H1 (cell line): ENCODE data around the gene RPE. TPM values are rescaled to one million over a fixed set of nuclear protein-coding genes. Genes with fewer than 3 reads are reported as not detected.

ENCODE experiments used
- CHD1 ChIP-seq: IDR thresholded peaks from 2 replicates; pipeline ENCODE4 v1.6.1; 2012; ENCODE audit warnings: low read depth, low read length, improper control_type of control experiment
- CHD2 ChIP-seq: IDR thresholded peaks from 2 replicates; pipeline ENCODE4 v1.6.1; 2012; ENCODE audit warnings: low read length, improper control_type of control experiment
- GABPA ChIP-seq: IDR thresholded peaks from 2 replicates; pipeline ENCODE4 v1.6.1; 2011; ENCODE audit warnings: mild to moderate bottlenecking, low read length, moderate library complexity, borderline replicate concordance; ENCODE audit not compliant: insufficient read depth
- GTF2F1 ChIP-seq: IDR thresholded peaks from 2 replicates; pipeline ENCODE4 v1.6.1; 2012; ENCODE audit warnings: low read depth, low read length, improper control_type of control experiment, borderline replicate concordance
- KDM1A ChIP-seq: fragments of 200-600, 300-600 bp; sonication (generic); IDR thresholded peaks from 2 replicates; pipeline ENCODE4 v1.7.1; 2016; ENCODE audit warnings: mild to moderate bottlenecking, low read length, borderline replicate concordance
- SP4 ChIP-seq: IDR thresholded peaks from 2 replicates; pipeline ENCODE4 v1.6.1; 2012; ENCODE audit warnings: low read length, inconsistent platforms
- SUZ12 ChIP-seq: fragments of 200-600 bp; sonication (generic); IDR thresholded peaks from 2 replicates; pipeline ENCODE4 v1.6.1; 2012; ENCODE audit warnings: mild to moderate bottlenecking, inconsistent platforms, low read length, moderate library complexity, mixed read lengths
- TAF7 ChIP-seq: optimal IDR thresholded peaks from 2 replicates; pipeline ENCODE3; 2011; ENCODE audit warnings: low read depth, mild to moderate bottlenecking, inconsistent platforms, low read length, moderate library complexity, borderline replicate concordance
- polyA plus RNA-seq, 7 experiments: library from polyadenylated mRNA; depleted of rRNA in 3 of 7; stranded (reverse) in 5 of 7; unstranded in 2 of 7; fragments of >200 nt in 5 of 7; fragments of 200-250 nt in 2 of 7; gene quantifications; 1 replicate in 5 of 7; 2 replicates in 1 of 7; 4 replicates in 1 of 7; pipeline versions ENCODE4 v1.2.1 to v1.2.3, GENCODE V29; 2011 to 2013; ENCODE audit warnings: missing spikeins in 2 of 7, mixed read lengths in 2 of 7
- total RNA-seq: library from RNA; stranded (reverse); fragmentation: NEBNext Ultra II Directional; extraction: Animal tissue kit (Norgen Biotek cat#: 25700); gene quantifications from 2 replicates; pipeline ENCODE4 v1.2.1, GENCODE V29; 2021
- TF ChIP-seq, protein P1 (sequence below): fragments of 300-600 bp; sonication (generic); IDR thresholded peaks from 2 replicates; pipeline ENCODE4 v1.7.1; 2012; ENCODE audit warnings: low read length, moderate library complexity, mild to moderate bottlenecking, inconsistent platforms; ENCODE audit not compliant: insufficient replicate concordance
- TF ChIP-seq, protein P2 (sequence below), 3 experiments: IDR thresholded peaks; 1 replicate in 2 of 3; 2 replicates in 1 of 3; pipeline versions ENCODE4 v1.5.1 to v1.6.1; 2011; ENCODE audit warnings: low read length in 3 of 3, mild to moderate bottlenecking in 3 of 3, inconsistent platforms in 2 of 3, low read depth in 1 of 3, moderate library complexity in 1 of 3; ENCODE audit not compliant: insufficient read depth in 1 of 3; ENCODE audit errors: control extremely low read depth in 1 of 3

RPE gene
- total and polyA plus RNA-seq, 2 of the 8 experiments (the other 6 are each of a cell fraction or from before 2014, with no cell fraction given): 77.8 to 102 TPM

DNA sequence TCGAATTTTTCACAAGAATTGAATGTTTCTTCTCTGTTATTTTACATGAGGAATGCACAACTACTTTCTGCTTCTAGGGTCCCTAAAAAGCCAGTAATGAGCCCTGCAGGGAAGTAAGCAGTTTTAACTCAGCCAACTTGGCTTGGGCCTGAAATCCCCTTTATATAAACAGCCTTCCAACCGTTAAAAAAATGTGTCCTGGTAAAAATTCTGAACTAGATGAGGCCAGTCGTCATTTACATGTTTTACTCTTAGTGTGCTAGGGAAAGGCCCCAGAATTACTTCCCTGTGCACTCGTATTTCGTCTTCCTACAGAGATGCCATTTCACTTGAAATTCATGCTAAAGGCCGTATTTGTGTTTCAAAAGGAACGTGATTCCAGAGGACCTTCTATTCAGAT lies 42.4 kb upstream of the RPE start (continued):
- TF ChIP-seq, protein P1, sequence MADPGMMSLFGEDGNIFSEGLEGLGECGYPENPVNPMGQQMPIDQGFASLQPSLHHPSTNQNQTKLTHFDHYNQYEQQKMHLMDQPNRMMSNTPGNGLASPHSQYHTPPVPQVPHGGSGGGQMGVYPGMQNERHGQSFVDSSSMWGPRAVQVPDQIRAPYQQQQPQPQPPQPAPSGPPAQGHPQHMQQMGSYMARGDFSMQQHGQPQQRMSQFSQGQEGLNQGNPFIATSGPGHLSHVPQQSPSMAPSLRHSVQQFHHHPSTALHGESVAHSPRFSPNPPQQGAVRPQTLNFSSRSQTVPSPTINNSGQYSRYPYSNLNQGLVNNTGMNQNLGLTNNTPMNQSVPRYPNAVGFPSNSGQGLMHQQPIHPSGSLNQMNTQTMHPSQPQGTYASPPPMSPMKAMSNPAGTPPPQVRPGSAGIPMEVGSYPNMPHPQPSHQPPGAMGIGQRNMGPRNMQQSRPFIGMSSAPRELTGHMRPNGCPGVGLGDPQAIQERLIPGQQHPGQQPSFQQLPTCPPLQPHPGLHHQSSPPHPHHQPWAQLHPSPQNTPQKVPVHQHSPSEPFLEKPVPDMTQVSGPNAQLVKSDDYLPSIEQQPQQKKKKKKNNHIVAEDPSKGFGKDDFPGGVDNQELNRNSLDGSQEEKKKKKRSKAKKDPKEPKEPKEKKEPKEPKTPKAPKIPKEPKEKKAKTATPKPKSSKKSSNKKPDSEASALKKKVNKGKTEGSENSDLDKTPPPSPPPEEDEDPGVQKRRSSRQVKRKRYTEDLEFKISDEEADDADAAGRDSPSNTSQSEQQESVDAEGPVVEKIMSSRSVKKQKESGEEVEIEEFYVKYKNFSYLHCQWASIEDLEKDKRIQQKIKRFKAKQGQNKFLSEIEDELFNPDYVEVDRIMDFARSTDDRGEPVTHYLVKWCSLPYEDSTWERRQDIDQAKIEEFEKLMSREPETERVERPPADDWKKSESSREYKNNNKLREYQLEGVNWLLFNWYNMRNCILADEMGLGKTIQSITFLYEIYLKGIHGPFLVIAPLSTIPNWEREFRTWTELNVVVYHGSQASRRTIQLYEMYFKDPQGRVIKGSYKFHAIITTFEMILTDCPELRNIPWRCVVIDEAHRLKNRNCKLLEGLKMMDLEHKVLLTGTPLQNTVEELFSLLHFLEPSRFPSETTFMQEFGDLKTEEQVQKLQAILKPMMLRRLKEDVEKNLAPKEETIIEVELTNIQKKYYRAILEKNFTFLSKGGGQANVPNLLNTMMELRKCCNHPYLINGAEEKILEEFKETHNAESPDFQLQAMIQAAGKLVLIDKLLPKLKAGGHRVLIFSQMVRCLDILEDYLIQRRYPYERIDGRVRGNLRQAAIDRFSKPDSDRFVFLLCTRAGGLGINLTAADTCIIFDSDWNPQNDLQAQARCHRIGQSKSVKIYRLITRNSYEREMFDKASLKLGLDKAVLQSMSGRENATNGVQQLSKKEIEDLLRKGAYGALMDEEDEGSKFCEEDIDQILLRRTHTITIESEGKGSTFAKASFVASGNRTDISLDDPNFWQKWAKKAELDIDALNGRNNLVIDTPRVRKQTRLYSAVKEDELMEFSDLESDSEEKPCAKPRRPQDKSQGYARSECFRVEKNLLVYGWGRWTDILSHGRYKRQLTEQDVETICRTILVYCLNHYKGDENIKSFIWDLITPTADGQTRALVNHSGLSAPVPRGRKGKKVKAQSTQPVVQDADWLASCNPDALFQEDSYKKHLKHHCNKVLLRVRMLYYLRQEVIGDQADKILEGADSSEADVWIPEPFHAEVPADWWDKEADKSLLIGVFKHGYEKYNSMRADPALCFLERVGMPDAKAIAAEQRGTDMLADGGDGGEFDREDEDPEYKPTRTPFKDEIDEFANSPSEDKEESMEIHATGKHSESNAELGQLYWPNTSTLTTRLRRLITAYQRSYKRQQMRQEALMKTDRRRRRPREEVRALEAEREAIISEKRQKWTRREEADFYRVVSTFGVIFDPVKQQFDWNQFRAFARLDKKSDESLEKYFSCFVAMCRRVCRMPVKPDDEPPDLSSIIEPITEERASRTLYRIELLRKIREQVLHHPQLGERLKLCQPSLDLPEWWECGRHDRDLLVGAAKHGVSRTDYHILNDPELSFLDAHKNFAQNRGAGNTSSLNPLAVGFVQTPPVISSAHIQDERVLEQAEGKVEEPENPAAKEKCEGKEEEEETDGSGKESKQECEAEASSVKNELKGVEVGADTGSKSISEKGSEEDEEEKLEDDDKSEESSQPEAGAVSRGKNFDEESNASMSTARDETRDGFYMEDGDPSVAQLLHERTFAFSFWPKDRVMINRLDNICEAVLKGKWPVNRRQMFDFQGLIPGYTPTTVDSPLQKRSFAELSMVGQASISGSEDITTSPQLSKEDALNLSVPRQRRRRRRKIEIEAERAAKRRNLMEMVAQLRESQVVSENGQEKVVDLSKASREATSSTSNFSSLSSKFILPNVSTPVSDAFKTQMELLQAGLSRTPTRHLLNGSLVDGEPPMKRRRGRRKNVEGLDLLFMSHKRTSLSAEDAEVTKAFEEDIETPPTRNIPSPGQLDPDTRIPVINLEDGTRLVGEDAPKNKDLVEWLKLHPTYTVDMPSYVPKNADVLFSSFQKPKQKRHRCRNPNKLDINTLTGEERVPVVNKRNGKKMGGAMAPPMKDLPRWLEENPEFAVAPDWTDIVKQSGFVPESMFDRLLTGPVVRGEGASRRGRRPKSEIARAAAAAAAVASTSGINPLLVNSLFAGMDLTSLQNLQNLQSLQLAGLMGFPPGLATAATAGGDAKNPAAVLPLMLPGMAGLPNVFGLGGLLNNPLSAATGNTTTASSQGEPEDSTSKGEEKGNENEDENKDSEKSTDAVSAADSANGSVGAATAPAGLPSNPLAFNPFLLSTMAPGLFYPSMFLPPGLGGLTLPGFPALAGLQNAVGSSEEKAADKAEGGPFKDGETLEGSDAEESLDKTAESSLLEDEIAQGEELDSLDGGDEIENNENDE: no peak
- TF ChIP-seq GTF2F1 (no peak), SP4 (no peak), KDM1A (no peak), GABPA (no peak), CHD1 (no peak), SUZ12 (no peak), TAF7 (no peak), CHD2 (no peak)
- TF ChIP-seq, protein P2, sequence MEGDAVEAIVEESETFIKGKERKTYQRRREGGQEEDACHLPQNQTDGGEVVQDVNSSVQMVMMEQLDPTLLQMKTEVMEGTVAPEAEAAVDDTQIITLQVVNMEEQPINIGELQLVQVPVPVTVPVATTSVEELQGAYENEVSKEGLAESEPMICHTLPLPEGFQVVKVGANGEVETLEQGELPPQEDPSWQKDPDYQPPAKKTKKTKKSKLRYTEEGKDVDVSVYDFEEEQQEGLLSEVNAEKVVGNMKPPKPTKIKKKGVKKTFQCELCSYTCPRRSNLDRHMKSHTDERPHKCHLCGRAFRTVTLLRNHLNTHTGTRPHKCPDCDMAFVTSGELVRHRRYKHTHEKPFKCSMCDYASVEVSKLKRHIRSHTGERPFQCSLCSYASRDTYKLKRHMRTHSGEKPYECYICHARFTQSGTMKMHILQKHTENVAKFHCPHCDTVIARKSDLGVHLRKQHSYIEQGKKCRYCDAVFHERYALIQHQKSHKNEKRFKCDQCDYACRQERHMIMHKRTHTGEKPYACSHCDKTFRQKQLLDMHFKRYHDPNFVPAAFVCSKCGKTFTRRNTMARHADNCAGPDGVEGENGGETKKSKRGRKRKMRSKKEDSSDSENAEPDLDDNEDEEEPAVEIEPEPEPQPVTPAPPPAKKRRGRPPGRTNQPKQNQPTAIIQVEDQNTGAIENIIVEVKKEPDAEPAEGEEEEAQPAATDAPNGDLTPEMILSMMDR (IDR thresholded peaks at IDR 0.05; ENCODE audit: control extremely low read depth in 1 of 3, insufficient read depth in 1 of 3, low read depth in 1 of 3, low read length in 3 of 3): no peak
